ENCODE measurements around the gene C1R. TPM values are rescaled to one million over a fixed set of nuclear protein-coding genes. Genes with fewer than 3 reads are reported as not detected.
"Not testable (repeated sequence)": the region's sequence is repeated elsewhere in the genome, so short reads cannot be mapped to it uniquely, and the experiment has no call there.

Gene C1R
- total RNA-seq, 6 donors from 2014 or later = 116 to 410 (median 210) TPM

GRCh38 chr12:7061138-7061537 is 31.1 kb downstream of the C1R start:
- no peak for TF ChIP-seq POLR2A (IDR thresholded peaks at IDR 0.05)
- Histone ChIP-seq H3K4me1 (peaks cover 6 to 23% (median 13%) of the 10 kb centered on the region in 4 donors), H3K9me3 (no peaks in the 10 kb centered on the region), H3K36me3 (peaks cover 0 to 4% (median 0%) of the 10 kb centered on the region in 4 donors), H3K27ac (peak overlapping the region; percentile 55 to 85 (median 74)), H3K4me3 (peak overlapping the region in 3 of 4 donors; percentile 14 to 45 (median 43)), H3K27me3 (no peaks in the 10 kb centered on the region)
- DNase-seq (no peak), ATAC-seq (ENCODE audit: low FRiP score in 2 of 2) (peak in 1 of 2 donors; percentile 33)
- 70 to 71% methylated on average over 13 of the region's 13 CpGs for WGBS, 2 donors

DNA sequence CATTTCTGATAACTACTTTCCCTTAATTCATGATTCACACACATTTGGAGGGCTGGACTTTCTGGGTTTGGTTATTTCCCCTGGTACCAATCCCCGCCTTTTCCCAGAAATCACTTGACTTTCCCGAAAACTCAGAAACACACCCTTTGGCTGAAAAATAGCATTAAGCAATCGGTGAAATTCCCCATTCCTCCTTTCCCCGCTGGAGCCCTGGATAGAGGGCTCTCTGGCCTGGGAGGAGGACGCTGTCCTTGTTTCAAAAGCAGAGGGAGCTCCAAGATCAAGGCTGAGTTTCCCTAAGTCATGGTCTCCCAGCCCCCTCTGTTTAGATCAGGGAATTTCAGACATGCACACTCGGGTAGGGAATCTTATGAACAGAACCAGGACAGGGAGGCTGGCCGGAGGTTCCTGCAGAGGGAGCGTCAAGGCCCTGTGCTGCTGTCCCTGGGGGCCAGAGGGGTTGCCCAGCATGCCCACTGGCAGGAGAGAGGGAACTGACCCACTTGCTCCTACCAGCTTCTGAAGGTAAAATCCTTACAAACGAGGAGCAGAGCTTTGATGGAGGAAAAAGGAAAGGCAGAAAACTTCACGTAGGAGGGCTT is 31.8 kb downstream of the C1R start, which contains the start of gene C1S:
Gene C1S (plus strand): TSS at position 366 of the 602 bp plus-strand sequence. CDS start 1,195 bp downstream, outside the sequence.
- H3K36me3 ChIP-seq = no peaks in the 10 kb centered on the region
- peaks cover 6 to 23% (median 13%) of the 10 kb centered on the region in 4 donors for H3K4me1 ChIP-seq
- H3K4me3 ChIP-seq = peak within 1 kb of the TSS in 3 of 4 donors; percentile 14 to 45 (median 43)
- H3K27me3 ChIP-seq = no peaks in the 10 kb centered on the region
- TF ChIP-seq EP300 (IDR thresholded peaks at IDR 0.05) = peak; percentile 81 to 96 (median 90)
- TF ChIP-seq, protein P1, sequence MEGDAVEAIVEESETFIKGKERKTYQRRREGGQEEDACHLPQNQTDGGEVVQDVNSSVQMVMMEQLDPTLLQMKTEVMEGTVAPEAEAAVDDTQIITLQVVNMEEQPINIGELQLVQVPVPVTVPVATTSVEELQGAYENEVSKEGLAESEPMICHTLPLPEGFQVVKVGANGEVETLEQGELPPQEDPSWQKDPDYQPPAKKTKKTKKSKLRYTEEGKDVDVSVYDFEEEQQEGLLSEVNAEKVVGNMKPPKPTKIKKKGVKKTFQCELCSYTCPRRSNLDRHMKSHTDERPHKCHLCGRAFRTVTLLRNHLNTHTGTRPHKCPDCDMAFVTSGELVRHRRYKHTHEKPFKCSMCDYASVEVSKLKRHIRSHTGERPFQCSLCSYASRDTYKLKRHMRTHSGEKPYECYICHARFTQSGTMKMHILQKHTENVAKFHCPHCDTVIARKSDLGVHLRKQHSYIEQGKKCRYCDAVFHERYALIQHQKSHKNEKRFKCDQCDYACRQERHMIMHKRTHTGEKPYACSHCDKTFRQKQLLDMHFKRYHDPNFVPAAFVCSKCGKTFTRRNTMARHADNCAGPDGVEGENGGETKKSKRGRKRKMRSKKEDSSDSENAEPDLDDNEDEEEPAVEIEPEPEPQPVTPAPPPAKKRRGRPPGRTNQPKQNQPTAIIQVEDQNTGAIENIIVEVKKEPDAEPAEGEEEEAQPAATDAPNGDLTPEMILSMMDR (IDR thresholded peaks at IDR 0.05) = peak; percentile 64 to 88 (median 78)
- TF ChIP-seq POLR2A (IDR thresholded peaks at IDR 0.05) = peak in 2 of 4 donors; percentile 57 to 67
- peak in 1 of 2 donors; percentile 84 for TF ChIP-seq POLR2AphosphoS5 (IDR thresholded peaks at IDR 0.05)
- 23 to 33% methylated on average over 10 of the region's 10 CpGs for WGBS, 2 donors
- ATAC-seq (ENCODE audit: low FRiP score in 2 of 2) (peak; percentile 93 to 98), DNase-seq (peak; percentile 37 to 80)
- H3K9me3 ChIP-seq = no peaks in the 10 kb centered on the region
- H3K27ac ChIP-seq = peak within 1 kb of the TSS; percentile 60 to 85 (median 74)

GRCh38 chr12:7059780-7060179 is 32.5 kb downstream of the C1R start:
- Histone ChIP-seq H3K36me3 (no peaks in the 10 kb centered on the region), H3K4me1 (peaks cover 6 to 23% (median 13%) of the 10 kb centered on the region in 4 donors), H3K9me3 (no peaks in the 10 kb centered on the region), H3K27ac (peak overlapping the region; percentile 59 to 85 (median 67)), H3K27me3 (no peaks in the 10 kb centered on the region), H3K4me3 (no peak overlapping the region)
- WGBS, 2 donors = 88% methylated on average over 4 of the region's 4 CpGs
- no peak for TF ChIP-seq EP300 (IDR thresholded peaks at IDR 0.05)
- TF ChIP-seq, protein P1 (IDR thresholded peaks at IDR 0.05) = no peak
- no peak for TF ChIP-seq POLR2A (IDR thresholded peaks at IDR 0.05)
- TF ChIP-seq POLR2AphosphoS5 (IDR thresholded peaks at IDR 0.05) = no peak
- DNase-seq (no peak), ATAC-seq (ENCODE audit: low FRiP score in 2 of 2) (no peak)

GRCh38 chr12:7058850-7059395 is 33.3 kb downstream of the C1R start:
- 90 to 91% methylated on average over 8 to 9 of the region's 9 CpGs for WGBS, 2 donors
- Histone ChIP-seq H3K4me3 (no peak overlapping the region), H3K27me3 (no peaks in the 10 kb centered on the region), H3K9me3 (no peaks in the 10 kb centered on the region), H3K36me3 (no peaks in the 10 kb centered on the region), H3K27ac (no peak overlapping the region), H3K4me1 (peaks cover 6 to 23% (median 13%) of the 10 kb centered on the region in 4 donors)
- TF ChIP-seq, protein P1 (IDR thresholded peaks at IDR 0.05) = no peak
- no peak for DNase-seq
- no peak for ATAC-seq (ENCODE audit: low FRiP score in 2 of 2)

DNA sequence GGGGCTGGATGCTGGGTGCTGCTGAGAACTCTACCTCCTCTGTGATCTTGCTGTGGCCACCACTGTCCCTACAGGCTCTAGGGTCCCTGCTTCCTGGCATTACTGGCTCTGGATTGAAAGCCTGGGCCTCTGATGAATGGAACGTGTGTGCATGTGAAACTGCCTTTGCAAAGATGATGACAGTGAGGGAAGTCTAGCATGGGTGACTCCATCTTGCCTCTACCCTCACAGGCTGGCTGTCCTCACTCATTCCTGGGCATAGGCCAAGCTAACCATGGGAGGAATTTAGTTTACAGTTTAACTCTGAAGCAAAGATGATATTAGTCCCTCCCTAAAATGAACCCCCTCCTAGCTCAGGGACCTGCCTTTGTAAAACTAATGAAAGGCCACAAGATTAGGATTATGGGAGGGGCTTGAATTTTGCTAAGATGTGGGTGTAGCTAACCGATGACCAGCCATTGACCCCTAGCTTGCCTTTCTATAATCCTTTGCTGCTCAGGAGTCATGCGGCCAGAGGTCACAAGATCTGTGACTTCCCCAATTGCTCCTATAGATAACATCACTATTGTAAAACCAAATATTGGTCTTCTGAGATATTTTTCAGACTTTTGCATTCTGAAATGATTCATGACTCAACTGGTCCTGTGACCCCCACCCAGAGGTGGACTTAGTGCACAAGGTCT is 33.9 kb downstream of the C1R start:
- peak in 1 of 2 donors; percentile 60 for DNase-seq
- WGBS, 2 donors = 75 to 86% methylated on average over 3 of the region's 3 CpGs
- no peaks in the 10 kb centered on the region for H3K9me3 ChIP-seq
- TF ChIP-seq POLR2A (IDR thresholded peaks at IDR 0.05) (no peak), POLR2AphosphoS5 (IDR thresholded peaks at IDR 0.05) (no peak), EP300 (IDR thresholded peaks at IDR 0.05) (no peak)
- TF ChIP-seq, protein P1 (IDR thresholded peaks at IDR 0.05) = no peak
- no peaks in the 10 kb centered on the region for H3K27me3 ChIP-seq
- H3K4me3 ChIP-seq = no peak overlapping the region
- no peak for ATAC-seq (ENCODE audit: low FRiP score in 2 of 2)
- peaks cover 6 to 23% (median 13%) of the 10 kb centered on the region in 4 donors for H3K4me1 ChIP-seq
- H3K36me3 ChIP-seq = no peaks in the 10 kb centered on the region
- no peak overlapping the region for H3K27ac ChIP-seq

DNA sequence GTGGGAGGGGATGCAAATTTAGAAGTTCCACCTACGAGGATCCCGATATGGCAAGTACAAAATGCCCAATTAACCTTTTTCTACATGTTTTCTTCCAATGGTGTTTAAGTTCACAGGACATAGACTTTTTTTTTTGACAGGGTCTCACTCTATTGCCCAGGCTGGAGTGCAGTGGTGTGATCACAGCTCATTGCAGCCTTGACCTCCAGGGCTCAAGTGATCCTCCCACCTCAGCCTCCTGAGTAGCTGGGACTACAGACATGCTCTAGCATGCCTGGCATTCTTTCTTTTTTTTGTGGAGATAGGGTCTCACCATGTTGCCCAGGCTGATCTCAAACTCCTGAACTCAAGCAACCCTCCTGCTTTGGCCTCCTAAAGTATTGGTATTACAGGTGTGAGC is 36.5 kb downstream of the C1R start:
- DNase-seq; H3K27me3 ChIP-seq; H3K36me3 ChIP-seq; H3K9me3 ChIP-seq; ATAC-seq (ENCODE audit: low FRiP score in 2 of 2); H3K27ac ChIP-seq; H3K4me3 ChIP-seq: not testable (repeated sequence)
- WGBS, 2 donors = 92 to 94% methylated on average over 2 of the region's 2 CpGs
- peaks cover 6 to 16% (median 9%) of the 10 kb centered on the region in 4 donors for H3K4me1 ChIP-seq

Measured in upper lobe of left lung (tissue), 6 donors.